Measurements from ENCODE around the gene PLEKHM2.

The PLEKHM2 gene

GRCh38 chr1:15671430-15671829 is 12.7 kb upstream of the PLEKHM2 start:
- CTCF ChIA-PET: no interaction called here
- no peak for DNase-seq (ENCODE audit: low spot score)
- H3K27ac ChIP-seq: no peak overlapping the region
- no peak for TF ChIP-seq CTCF (conservative IDR thresholded peaks at IDR 0.05; ENCODE audit: low read depth)
- POLR2A ChIA-PET (ENCODE audit: low non-redundant PET): interaction anchor here (0.8 kb wide), 1 partner anchor 9 kb away, joined by 4 read pairs; no protein-coding TSS in a partner anchor

DNA sequence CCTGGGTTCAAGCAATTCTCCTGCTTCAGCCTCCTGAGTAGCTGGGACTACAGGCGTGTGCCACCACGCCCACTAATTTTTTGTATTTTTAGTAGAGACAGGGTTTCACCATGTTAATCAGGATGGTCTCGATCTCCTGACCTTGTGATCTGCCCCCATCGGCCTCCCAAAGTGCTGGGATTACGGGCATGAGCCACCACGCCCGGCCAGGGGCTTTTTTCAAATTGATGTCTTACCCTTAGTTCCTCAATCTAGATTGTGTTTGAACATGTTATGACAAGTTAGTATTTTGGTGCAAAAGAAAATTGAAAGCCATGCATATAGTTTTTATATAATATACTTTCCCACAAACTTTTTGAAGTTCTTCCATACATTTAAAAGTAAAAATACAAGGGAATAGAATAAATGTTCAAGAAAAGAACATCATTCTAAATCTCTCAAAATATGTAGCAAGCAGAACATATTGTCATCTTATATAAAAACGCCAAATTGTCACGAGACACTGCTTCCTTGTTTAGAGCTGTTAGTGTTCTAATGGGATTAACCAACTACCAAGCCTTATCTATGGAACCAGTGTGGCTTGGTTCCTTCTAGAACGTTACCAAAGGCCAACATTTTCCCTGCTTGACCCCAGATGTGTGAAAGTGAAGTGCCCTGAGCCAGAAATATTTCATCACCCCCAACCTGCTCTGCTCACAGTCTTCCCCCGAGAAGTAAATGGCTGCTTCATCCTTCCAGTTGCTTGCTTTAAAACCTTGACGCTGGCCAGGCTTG is 9.5 kb upstream of the PLEKHM2 start:
- no peak for TF ChIP-seq CTCF (conservative IDR thresholded peaks at IDR 0.05; ENCODE audit: low read depth)
- DNase-seq (ENCODE audit: low spot score): no peak
- CTCF ChIA-PET: no interaction called here
- peak overlapping the region; percentile 37 for H3K27ac ChIP-seq
- POLR2A ChIA-PET (ENCODE audit: low non-redundant PET): no interaction called here

GRCh38 chr1:15676010-15676409 is 8.1 kb upstream of the PLEKHM2 start:
- no peak for DNase-seq (ENCODE audit: low spot score)
- ChIA-PET CTCF (no interaction called here), POLR2A (ENCODE audit: low non-redundant PET) (no interaction called here)
- no peak for TF ChIP-seq CTCF (conservative IDR thresholded peaks at IDR 0.05; ENCODE audit: low read depth)
- H3K27ac ChIP-seq: no peak overlapping the region; the same call in 1 of the 2 replicates

- ChIA-PET CTCF (interaction anchor here (0.6 kb wide), 1 partner anchor 39 kb away, joined by 3 read pairs; no protein-coding TSS in a partner anchor), POLR2A (ENCODE audit: low non-redundant PET) (interaction anchor here (0.5 kb wide), 1 partner anchor 138 kb away, joined by 3 read pairs; no protein-coding TSS in a partner anchor)
- no peak for TF ChIP-seq CTCF (conservative IDR thresholded peaks at IDR 0.05; ENCODE audit: low read depth)
- no peak overlapping the region for H3K27ac ChIP-seq
- no peak for DNase-seq (ENCODE audit: low spot score)
Measured at GRCh38 chr1:15676688-15677661, 7.1 kb upstream of the PLEKHM2 start.

GRCh38 chr1:15678578-15678977 is 5.5 kb upstream of the PLEKHM2 start:
- peak; percentile 60 for DNase-seq (ENCODE audit: low spot score)
- peak overlapping the region; percentile 65 for H3K27ac ChIP-seq
- no peak for TF ChIP-seq CTCF (conservative IDR thresholded peaks at IDR 0.05; ENCODE audit: low read depth)
- POLR2A ChIA-PET (ENCODE audit: low non-redundant PET): no interaction called here
- CTCF ChIA-PET: no interaction called here

- no peak for TF ChIP-seq CTCF (conservative IDR thresholded peaks at IDR 0.05; ENCODE audit: low read depth)
- POLR2A ChIA-PET (ENCODE audit: low non-redundant PET): interaction anchor here (0.6 to 0.7 kb wide), 2 partner anchors 8 to 250 kb away, joined by 4 to 6 read pairs; no protein-coding TSS in a partner anchor
- H3K27ac ChIP-seq: peak overlapping the region; percentile 97
- CTCF ChIA-PET: interaction anchor here (0.5 to 1.0 kb wide), 2 partner anchors 12 to 72 kb away, joined by 3 read pairs; no protein-coding TSS in a partner anchor
- DNase-seq (ENCODE audit: low spot score): peak; percentile 79
Measured at GRCh38 chr1:15680131-15680530, 4.0 kb upstream of the PLEKHM2 start.
